Activated CD8-positive, alpha-beta T cell treated with anti-CD3 and anti-CD28 coated beads for 36 hours (primary cell): ENCODE results near the gene GAB3. TPM values are rescaled to one million over a fixed set of nuclear protein-coding genes. Genes with fewer than 3 reads are reported as not detected.

Source experiments
- ATAC-seq: fragments of 200-7000 bp; cut with Tn5 transposase; one replicate; pipeline ENCODE4 v1.10.0; 2021; ENCODE audit warnings: mild to moderate bottlenecking, moderate library complexity
- CTCF ChIA-PET: fragments of 350-600 bp; sonication (Branson Sonifier 250); formaldehyde crosslinking; loops from one replicate; lab custom pipeline; 2021; ENCODE audit warnings: antibody characterized with exemption; lab: Charles Lee
- POLR2A ChIA-PET: fragments of 350-600 bp; sonication (Branson Sonifier 250); formaldehyde crosslinking; loops from one replicate; lab custom pipeline; 2021; ENCODE audit warnings: antibody characterized with exemption; lab: Charles Lee
- DNase-seq: peaks from one replicate; pipeline ENCODE4 v3.0.0-alpha.2; 2020
- H3K27ac Mint-ChIP-seq: one replicate; pipeline ENCODE4 v1.8.0; 2021; ENCODE audit warnings: mild to moderate bottlenecking, mixed read lengths
- H3K27me3 Mint-ChIP-seq: one replicate; pipeline ENCODE4 v1.8.0; 2021; ENCODE audit warnings: mixed read lengths
- H3K36me3 Mint-ChIP-seq: one replicate; pipeline ENCODE4 v1.8.0; 2021; ENCODE audit warnings: low read depth, mixed read lengths
- H3K4me1 Mint-ChIP-seq: one replicate; pipeline ENCODE4 v1.8.0; 2021; ENCODE audit warnings: low read depth, mixed read lengths
- H3K4me3 Mint-ChIP-seq: one replicate; pipeline ENCODE4 v1.8.0; 2021; ENCODE audit warnings: mild to moderate bottlenecking, moderate library complexity, mixed read lengths
- H3K9me3 Mint-ChIP-seq: one replicate; pipeline ENCODE4 v1.8.0; 2021; ENCODE audit warnings: mixed read lengths
- CTCF ChIP-seq: fragments of 200-600 bp; IDR thresholded peaks from one replicate; pipeline ENCODE4 v1.8.0; 2022; ENCODE audit warnings: antibody characterized with exemption, mild to moderate bottlenecking
- intact Hi-C: fragments of 100-400 bp; cut with micrococcal nuclease; formaldehyde crosslinking; loops from one replicate; pipeline ENCODE4 v1.10.0; 2022
- total RNA-seq, 2 experiments: library from RNA; stranded (reverse); gene quantifications; one replicate each; pipeline ENCODE4 v1.2.3, GENCODE V29; 2021

The GAB3 gene
- total RNA-seq, 2 experiments from 2014 or later, result 3.9 to 5.0 TPM

- intact Hi-C loops, result no loop called here
- ChIA-PET POLR2A (interaction anchor here (0.7 to 1.5 kb wide), 3 partner anchors 11 to 47 kb away, joined by 3 read pairs; no protein-coding TSS in a partner anchor), CTCF (interaction anchor here (4.1 to 6.0 kb wide), 2 partner anchors 11 to 20 kb away, joined by 35 to 38 read pairs; partner anchors contain the start of gene GAB3)
- ATAC-seq, result no peak
- Mint-ChIP-seq H3K9me3 (no peaks in the 10 kb centered on the region), H3K27me3 (no peaks in the 10 kb centered on the region), H3K27ac (peak overlapping the region; percentile 58), H3K36me3 (no peaks in the 10 kb centered on the region), H3K4me1 (peaks cover 98% of the 10 kb centered on the region), H3K4me3 (no peak overlapping the region)
- TF ChIP-seq CTCF, result no peak
- DNase-seq, result no peak
These were observed 21.4 kb downstream of the GAB3 start for GRCh38 chrX:154729439-154729838.

GRCh38 chrX:154728431-154729190, 22.3 kb downstream of the GAB3 start:
- no peak for TF ChIP-seq CTCF
- no peaks in the 10 kb centered on the region for H3K9me3 Mint-ChIP-seq
- H3K27ac Mint-ChIP-seq, result peak overlapping the region; percentile 14
- peaks cover under 1% of the 10 kb centered on the region for H3K36me3 Mint-ChIP-seq
- ATAC-seq (peak; percentile 50), DNase-seq (peak; percentile 18)
- CTCF ChIA-PET, result interaction anchor here (6.0 kb wide), 1 partner anchor 10 kb away, joined by 35 read pairs; no protein-coding TSS in a partner anchor
- peaks cover 95% of the 10 kb centered on the region for H3K4me1 Mint-ChIP-seq
- POLR2A ChIA-PET, result interaction anchor here (1.0 to 1.5 kb wide), 2 partner anchors 10 to 48 kb away, joined by 3 read pairs; no protein-coding TSS in a partner anchor
- H3K27me3 Mint-ChIP-seq, result no peaks in the 10 kb centered on the region
- intact Hi-C loops, result no loop called here
- no peak overlapping the region for H3K4me3 Mint-ChIP-seq

GRCh38 chrX:154727871-154728270, 23.0 kb downstream of the GAB3 start:
- Mint-ChIP-seq H3K36me3 (peaks cover 3% of the 10 kb centered on the region), H3K4me1 (peaks cover 93% of the 10 kb centered on the region), H3K27me3 (no peaks in the 10 kb centered on the region), H3K27ac (no peak overlapping the region), H3K9me3 (no peaks in the 10 kb centered on the region), H3K4me3 (no peak overlapping the region)
- POLR2A ChIA-PET, result interaction anchor here (1.1 to 1.5 kb wide), 2 partner anchors 49 to 72 kb away, joined by 3 read pairs; no protein-coding TSS in a partner anchor
- TF ChIP-seq CTCF, result no peak
- intact Hi-C loops, result no loop called here
- DNase-seq (no peak), ATAC-seq (no peak)
- CTCF ChIA-PET, result interaction anchor here (1.0 to 6.0 kb wide), 2 partner anchors 9 to 21 kb away, joined by 4 to 35 read pairs; no protein-coding TSS in a partner anchor

GRCh38 chrX:154727418-154727817, 23.5 kb downstream of the GAB3 start:
- H3K4me1 Mint-ChIP-seq, result peaks cover 88% of the 10 kb centered on the region
- intact Hi-C loops, result no loop called here
- no peaks in the 10 kb centered on the region for H3K27me3 Mint-ChIP-seq
- DNase-seq, result no peak
- H3K27ac Mint-ChIP-seq, result peak overlapping the region; percentile 47
- no peaks in the 10 kb centered on the region for H3K9me3 Mint-ChIP-seq
- H3K36me3 Mint-ChIP-seq, result peaks cover 3% of the 10 kb centered on the region
- CTCF ChIA-PET, result interaction anchor here (1.0 to 6.0 kb wide), 2 partner anchors 9 to 21 kb away, joined by 4 to 35 read pairs; no protein-coding TSS in a partner anchor
- no peak for ATAC-seq
- no peak for TF ChIP-seq CTCF
- H3K4me3 Mint-ChIP-seq, result no peak overlapping the region
- POLR2A ChIA-PET, result interaction anchor here (1.1 kb wide), 1 partner anchor 72 kb away, joined by 3 read pairs; no protein-coding TSS in a partner anchor
